ENCODE measurements around the gene CCDC107. TPM values are rescaled to one million over a fixed set of nuclear protein-coding genes. Genes with fewer than 3 reads are reported as not detected.
"Not testable (repeated sequence)": the region's sequence is repeated elsewhere in the genome, so short reads cannot be mapped to it uniquely, and the experiment has no call there.

CCDC107 gene
- total RNA-seq, 1 experiment from 2014 or later: 34.9 TPM

- H3K9ac ChIP-seq (ENCODE audit: low read length): no peak overlapping the region
Measured at GRCh38 chr9:35609820-35610163, 48.3 kb upstream of the CCDC107 start.

GRCh38 chr9:35611230-35611797 lies 46.8 kb upstream of the CCDC107 start:
- H3K36me3 ChIP-seq (ENCODE audit: low read depth, low read length): no peaks in the 10 kb centered on the region; the same call in 1 of the 2 replicates
- intact Hi-C loops (cut with micrococcal nuclease): no loop called here
- H3K9me2 ChIP-seq (replicated peaks; ENCODE audit: low read length): no peaks in the 10 kb centered on the region
- no peak for TF ChIP-seq EZH2phosphoT487 (IDR thresholded peaks at IDR 0.05; ENCODE audit: borderline replicate concordance, low read length)
- peak; percentile 58 for TF ChIP-seq CTCF (conservative IDR thresholded peaks at IDR 0.05; ENCODE audit: low read depth, low read length)
- ATAC-seq: peak; percentile 58
- ChIA-PET CTCF (no interaction called here), POLR2A (ENCODE audit: unreplicated experiment) (no interaction called here)
- no peaks in the 10 kb centered on the region for H3F3A ChIP-seq (ENCODE audit: low read length, unreplicated experiment)
- peaks cover 8% of the 10 kb centered on the region; the same call in 1 of the 2 replicates for H3K4me1 ChIP-seq (ENCODE audit: insufficient read depth, low read length)
- BruUV-seq (replicated peaks): no TSS peak
- H3K79me2 ChIP-seq (ENCODE audit: low read length): peaks cover 7% of the 10 kb centered on the region
- H3K4me2 ChIP-seq (ENCODE audit: low read length): no peak overlapping the region
- H3K9ac ChIP-seq (ENCODE audit: low read length): no peak overlapping the region
- DNase-seq: peak; percentile 47
- H3K27ac ChIP-seq (ENCODE audit: low read length): no peak overlapping the region
- no peaks in the 10 kb centered on the region for H3K27me3 ChIP-seq (ENCODE audit: low read length)
- H3K9me3 ChIP-seq (ENCODE audit: low read length): no peaks in the 10 kb centered on the region
- no peak overlapping the region for H3K4me3 ChIP-seq (ENCODE audit: low read length)
- H2AFZ ChIP-seq (ENCODE audit: low read length): no peak overlapping the region
- no peaks in the 10 kb centered on the region for H4K20me1 ChIP-seq (ENCODE audit: low read length)

More at GRCh38 chr9:35609820-35610163, 48.3 kb upstream of the CCDC107 start:
- no peak for ATAC-seq
- POLR2A ChIA-PET (ENCODE audit: unreplicated experiment): no interaction called here
- Histone ChIP-seq H3K36me3 (ENCODE audit: low read depth, low read length) (no peaks in the 10 kb centered on the region; the same call in 1 of the 2 replicates), H3K9me3 (ENCODE audit: low read length) (no peaks in the 10 kb centered on the region), H3K79me2 (ENCODE audit: low read length) (peaks cover 14% of the 10 kb centered on the region), H3K27ac (ENCODE audit: low read length) (no peak overlapping the region), H3K4me3 (ENCODE audit: low read length) (no peak overlapping the region), H4K20me1 (ENCODE audit: low read length) (no peaks in the 10 kb centered on the region), H3F3A (ENCODE audit: low read length, unreplicated experiment) (no peaks in the 10 kb centered on the region), H3K9me2 (replicated peaks; ENCODE audit: low read length) (no peaks in the 10 kb centered on the region), H2AFZ (ENCODE audit: low read length) (no peak overlapping the region), H3K4me2 (ENCODE audit: low read length) (no peak overlapping the region), H3K27me3 (ENCODE audit: low read length) (no peaks in the 10 kb centered on the region), H3K4me1 (ENCODE audit: insufficient read depth, low read length) (peaks cover 8% of the 10 kb centered on the region; the same call in 1 of the 2 replicates)
- intact Hi-C loops (cut with micrococcal nuclease): no loop called here
- BruUV-seq (replicated peaks): no TSS peak
- CTCF ChIA-PET: no interaction called here
- no peak for DNase-seq
- TF ChIP-seq EZH2phosphoT487 (IDR thresholded peaks at IDR 0.05; ENCODE audit: borderline replicate concordance, low read length) (no peak), EZH2 (IDR thresholded peaks at IDR 0.05; ENCODE audit: low read length, unreplicated experiment) (no peak), CTCF (conservative IDR thresholded peaks at IDR 0.05; ENCODE audit: low read depth, low read length) (no peak)

- BruUV-seq (replicated peaks); H3K4me1 ChIP-seq (ENCODE audit: insufficient read depth, low read length); H2AFZ ChIP-seq (ENCODE audit: low read length); DNase-seq; H3K9me2 ChIP-seq (replicated peaks; ENCODE audit: low read length); H3K27ac ChIP-seq (ENCODE audit: low read length); H3F3A ChIP-seq (ENCODE audit: low read length, unreplicated experiment); H3K4me3 ChIP-seq (ENCODE audit: low read length); ATAC-seq; H3K27me3 ChIP-seq (ENCODE audit: low read length); H3K36me3 ChIP-seq (ENCODE audit: low read depth, low read length); H3K9me3 ChIP-seq (ENCODE audit: low read length); intact Hi-C loops (cut with micrococcal nuclease); H4K20me1 ChIP-seq (ENCODE audit: low read length); CTCF ChIA-PET; H3K4me2 ChIP-seq (ENCODE audit: low read length); H3K9ac ChIP-seq (ENCODE audit: low read length); POLR2A ChIA-PET (ENCODE audit: unreplicated experiment); H3K79me2 ChIP-seq (ENCODE audit: low read length): not testable (repeated sequence)
Measured at GRCh38 chr9:35612066-35612465, 46.0 kb upstream of the CCDC107 start.

All from PC-3 (cell line).